Sigmoid colon (tissue), 4 donors: ENCODE measurements around the gene RSL1D1.

ENCODE experiments used
- EP300 ChIP-seq, 4 donors: sonication (generic); formaldehyde crosslinking; IDR thresholded peaks; one replicate each; pipeline ENCODE4 v1.6.1; 2017; ENCODE audit warnings: antibody characterized with exemption in 4 of 4
- POLR2A ChIP-seq, 2 donors: fragments of 450-650 bp; IDR thresholded peaks; one replicate each; pipeline ENCODE4 v1.6.1; 2016; ENCODE audit warnings: antibody characterized with exemption in 2 of 2, mild to moderate bottlenecking in 2 of 2, moderate library complexity in 2 of 2
- TF ChIP-seq, protein P1 (sequence below), 4 experiments: fragments of 450-650 bp in 3 of 4; fragments of 200-600 bp in 1 of 4; IDR thresholded peaks; one replicate each; pipeline ENCODE4 v1.5.1; 2016 to 2019; ENCODE audit warnings: antibody characterized with exemption in 4 of 4, mild to moderate bottlenecking in 3 of 4, moderate library complexity in 2 of 4

DNA sequence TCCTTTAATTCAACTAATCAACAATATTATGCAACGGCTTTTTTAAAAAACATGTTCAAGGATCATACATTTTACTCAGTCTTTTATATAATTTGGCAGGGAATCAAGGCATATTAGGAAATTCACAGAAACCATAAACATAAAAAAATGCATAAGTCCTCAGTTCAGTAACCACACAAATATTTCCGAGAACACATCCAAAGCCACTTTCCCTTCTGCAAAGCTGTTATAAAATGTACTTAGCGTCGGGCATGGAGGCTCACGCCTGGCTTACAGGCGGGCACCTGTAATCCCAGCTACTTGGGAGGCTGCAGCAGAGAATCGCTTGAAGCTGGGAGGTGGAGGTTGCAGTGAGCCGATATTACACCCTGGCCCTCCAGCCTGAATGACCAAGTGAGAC, 44.6 kb downstream of the RSL1D1 start:
- TF ChIP-seq, protein P1, sequence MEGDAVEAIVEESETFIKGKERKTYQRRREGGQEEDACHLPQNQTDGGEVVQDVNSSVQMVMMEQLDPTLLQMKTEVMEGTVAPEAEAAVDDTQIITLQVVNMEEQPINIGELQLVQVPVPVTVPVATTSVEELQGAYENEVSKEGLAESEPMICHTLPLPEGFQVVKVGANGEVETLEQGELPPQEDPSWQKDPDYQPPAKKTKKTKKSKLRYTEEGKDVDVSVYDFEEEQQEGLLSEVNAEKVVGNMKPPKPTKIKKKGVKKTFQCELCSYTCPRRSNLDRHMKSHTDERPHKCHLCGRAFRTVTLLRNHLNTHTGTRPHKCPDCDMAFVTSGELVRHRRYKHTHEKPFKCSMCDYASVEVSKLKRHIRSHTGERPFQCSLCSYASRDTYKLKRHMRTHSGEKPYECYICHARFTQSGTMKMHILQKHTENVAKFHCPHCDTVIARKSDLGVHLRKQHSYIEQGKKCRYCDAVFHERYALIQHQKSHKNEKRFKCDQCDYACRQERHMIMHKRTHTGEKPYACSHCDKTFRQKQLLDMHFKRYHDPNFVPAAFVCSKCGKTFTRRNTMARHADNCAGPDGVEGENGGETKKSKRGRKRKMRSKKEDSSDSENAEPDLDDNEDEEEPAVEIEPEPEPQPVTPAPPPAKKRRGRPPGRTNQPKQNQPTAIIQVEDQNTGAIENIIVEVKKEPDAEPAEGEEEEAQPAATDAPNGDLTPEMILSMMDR (IDR thresholded peaks at IDR 0.05), result no peak
- no peak for TF ChIP-seq EP300 (IDR thresholded peaks at IDR 0.05)
- TF ChIP-seq POLR2A (IDR thresholded peaks at IDR 0.05), result no peak
